ENCODE measurements around the gene PRR5.

DNA sequence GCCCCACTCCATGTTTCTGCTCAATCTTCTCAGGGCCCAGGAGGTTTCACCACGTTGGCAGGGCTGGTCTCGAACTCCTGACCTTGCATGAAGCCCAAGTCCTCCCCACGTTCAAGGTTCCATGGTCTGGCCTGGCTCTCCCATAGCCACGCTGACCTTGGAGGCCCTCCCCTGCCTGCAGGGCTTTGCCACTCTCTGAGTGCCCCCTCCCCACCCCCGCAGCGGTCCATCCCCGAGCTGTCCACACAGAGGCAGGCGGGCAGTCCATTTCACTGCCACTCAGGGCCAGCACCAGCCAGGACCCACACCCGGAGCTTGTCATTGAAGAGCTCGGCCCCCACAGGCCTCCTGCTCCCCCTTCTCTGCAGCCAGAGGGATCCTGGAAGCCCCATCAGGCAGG, 81.1 kb downstream of the PRR5 start:
- TF ChIP-seq, protein P1, sequence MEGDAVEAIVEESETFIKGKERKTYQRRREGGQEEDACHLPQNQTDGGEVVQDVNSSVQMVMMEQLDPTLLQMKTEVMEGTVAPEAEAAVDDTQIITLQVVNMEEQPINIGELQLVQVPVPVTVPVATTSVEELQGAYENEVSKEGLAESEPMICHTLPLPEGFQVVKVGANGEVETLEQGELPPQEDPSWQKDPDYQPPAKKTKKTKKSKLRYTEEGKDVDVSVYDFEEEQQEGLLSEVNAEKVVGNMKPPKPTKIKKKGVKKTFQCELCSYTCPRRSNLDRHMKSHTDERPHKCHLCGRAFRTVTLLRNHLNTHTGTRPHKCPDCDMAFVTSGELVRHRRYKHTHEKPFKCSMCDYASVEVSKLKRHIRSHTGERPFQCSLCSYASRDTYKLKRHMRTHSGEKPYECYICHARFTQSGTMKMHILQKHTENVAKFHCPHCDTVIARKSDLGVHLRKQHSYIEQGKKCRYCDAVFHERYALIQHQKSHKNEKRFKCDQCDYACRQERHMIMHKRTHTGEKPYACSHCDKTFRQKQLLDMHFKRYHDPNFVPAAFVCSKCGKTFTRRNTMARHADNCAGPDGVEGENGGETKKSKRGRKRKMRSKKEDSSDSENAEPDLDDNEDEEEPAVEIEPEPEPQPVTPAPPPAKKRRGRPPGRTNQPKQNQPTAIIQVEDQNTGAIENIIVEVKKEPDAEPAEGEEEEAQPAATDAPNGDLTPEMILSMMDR (IDR thresholded peaks at IDR 0.05): no peak
- TF ChIP-seq EP300 (IDR thresholded peaks at IDR 0.05) (no peak), POLR2A (IDR thresholded peaks at IDR 0.05) (no peak)

Measured in gastroesophageal sphincter (tissue), 3 donors.